Measurements from ENCODE around the gene RAP1GDS1.
"Not testable (repeated sequence)": the region's sequence is repeated elsewhere in the genome, so short reads cannot be mapped to it uniquely, and the experiment has no call there.

The RAP1GDS1 gene

DNA sequence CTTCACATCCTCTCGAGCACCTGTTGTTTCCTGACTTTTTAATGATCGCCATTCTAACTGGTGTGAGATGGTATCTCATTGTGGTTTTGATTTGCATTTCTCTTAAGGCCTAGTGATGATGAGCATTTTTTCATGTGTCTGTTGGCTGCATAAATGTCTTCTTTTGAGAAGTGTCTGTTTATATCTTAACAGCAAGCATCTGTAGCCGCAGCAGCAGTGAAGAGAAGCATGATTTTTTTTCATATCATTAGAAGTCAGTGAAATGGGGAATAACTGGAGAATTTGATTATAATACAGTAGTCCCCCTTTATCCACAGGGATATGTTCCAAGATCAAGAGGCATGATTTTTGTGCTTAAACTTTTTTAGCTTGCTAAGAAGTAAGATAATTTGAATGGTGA, 27.5 kb downstream of the RAP1GDS1 start:
- DNase-seq (ENCODE audit: low read depth in 2 of 2) = not testable (repeated sequence)

DNA sequence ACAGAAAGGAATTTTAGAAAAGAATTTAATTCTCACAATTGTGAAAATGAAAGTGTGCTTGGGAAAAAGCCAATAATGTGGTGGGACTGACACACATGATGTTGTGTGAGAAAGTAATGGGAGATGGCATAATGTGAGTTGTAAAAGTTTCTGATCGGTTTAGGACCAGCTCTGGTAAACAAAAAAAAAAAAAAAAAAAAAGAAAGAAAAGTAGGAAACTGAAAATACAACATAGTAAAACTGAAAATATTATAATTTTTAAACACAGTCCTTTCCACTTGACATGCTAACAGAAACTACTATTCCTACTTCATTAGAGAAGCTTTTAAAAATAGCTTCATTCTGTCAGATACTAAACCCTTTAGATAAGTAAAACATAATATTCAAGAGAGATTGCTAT, 28.2 kb downstream of the RAP1GDS1 start:
- DNase-seq (ENCODE audit: low read depth in 2 of 2) = no peak

DNA sequence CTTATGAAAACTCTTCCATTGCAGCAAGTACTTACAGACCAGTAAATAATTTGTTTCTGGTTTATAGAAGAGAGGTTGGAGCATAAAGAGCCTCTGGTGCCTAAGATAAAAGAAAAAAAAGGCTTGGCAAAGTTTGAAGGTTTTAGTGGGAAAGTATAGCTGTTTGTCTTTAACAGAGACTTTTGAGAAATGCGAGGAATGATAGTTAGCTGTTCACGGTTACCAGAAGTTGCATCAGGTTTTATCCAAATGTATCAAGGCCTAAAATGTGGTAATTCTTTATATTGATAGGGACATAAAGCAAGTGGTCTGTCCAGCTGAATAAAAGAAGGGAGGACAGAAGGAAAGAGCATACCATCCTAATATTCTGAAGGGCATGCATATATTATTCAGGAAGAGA, 29.3 kb downstream of the RAP1GDS1 start:
- no peak for DNase-seq (ENCODE audit: low read depth in 2 of 2)

DNA sequence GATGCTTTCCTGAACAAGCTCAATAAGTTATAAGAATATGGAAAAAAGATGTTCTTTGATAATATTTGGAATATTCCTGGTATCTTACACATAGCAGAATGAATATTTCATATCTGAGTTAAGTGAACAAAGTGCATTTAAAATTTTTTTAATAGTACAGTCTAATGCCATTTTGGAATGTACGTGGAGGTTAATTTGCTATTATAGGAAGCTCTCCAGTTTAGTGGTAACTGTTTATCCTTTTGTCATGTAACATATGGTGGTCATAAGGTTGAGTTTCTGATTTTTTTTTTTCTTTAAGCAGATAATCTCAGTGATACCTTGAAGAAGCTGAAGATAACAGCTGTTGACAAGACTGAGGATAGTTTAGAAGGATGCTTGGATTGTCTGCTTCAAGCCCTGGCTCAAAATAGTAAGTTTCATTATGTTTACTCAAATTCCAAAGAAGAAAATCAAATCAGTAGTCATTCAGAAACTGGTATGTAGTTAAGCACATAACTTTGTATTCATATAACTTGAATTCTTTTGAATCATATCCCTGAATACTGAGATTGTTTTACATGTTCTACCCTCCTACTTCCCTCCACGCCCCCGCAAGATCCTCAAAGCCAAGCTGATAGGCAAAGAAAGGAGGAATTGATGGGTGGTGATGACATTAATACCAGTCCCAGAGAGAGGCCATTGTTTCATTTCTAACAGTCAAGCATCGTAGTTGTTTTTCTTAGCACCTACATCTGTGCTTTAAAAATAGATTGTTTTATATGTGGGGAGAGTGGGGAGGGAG, 32.1 kb downstream of the RAP1GDS1 start:
- DNase-seq (ENCODE audit: low read depth in 2 of 2) = no peak

DNA sequence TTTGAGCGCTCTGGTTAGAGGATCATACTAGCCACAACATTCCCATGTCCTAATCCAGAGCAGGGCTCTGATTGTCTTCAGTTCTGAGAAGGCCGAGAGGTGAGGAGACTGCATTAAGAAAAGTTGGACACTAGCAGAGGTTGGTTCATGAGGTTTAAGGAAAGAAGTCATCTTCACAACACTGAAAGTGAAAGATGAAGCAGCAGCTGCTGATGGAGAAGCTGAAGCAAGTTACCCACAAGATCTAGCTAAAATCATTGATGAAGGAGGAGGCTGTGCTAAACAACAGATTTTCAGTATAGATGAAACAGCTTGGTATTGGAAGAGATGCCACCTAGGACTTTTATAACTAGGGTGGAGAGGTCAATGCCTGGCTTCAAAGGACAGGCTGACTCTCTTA, 36.8 kb downstream of the RAP1GDS1 start:
- no peak for DNase-seq (ENCODE audit: low read depth in 2 of 2)

DNA sequence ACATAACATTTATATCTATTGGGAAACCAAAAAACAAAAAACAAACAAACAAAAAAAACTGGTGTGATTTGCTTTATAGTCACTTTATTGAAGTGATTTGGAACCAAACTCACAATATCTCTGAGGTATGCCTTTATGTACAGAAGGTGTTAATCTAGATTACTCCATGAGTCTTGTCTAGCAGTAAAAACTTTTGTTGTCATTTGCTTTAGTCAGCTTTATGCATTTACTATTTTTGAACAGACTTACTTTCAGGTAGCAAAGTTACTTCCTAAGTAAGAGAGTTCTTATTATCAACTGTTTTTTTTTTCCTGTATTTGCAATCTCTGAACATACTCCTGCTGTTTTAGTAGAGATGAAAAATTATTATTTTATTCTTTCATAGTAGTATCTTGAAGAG, 39.5 kb downstream of the RAP1GDS1 start:
- DNase-seq (ENCODE audit: low read depth in 2 of 2) = no peak

DNA sequence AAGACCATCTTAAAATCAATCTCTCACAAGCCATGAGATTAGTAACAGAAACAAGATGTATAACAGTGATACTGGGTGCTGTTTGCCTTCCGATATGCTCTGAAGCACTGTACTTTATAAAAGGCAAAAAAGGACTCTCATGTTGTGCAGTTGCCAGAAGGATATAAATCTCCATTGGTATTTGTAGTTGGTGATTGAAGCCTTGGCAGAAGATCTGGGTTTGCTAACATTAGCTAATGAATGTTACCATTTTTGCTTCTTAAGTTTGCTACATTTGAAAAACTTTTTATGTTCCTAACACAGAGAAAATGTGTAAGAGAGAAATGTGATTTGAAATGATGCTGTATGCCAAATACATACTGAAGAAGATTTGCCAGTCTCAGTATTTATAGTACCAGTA, 44.4 kb downstream of the RAP1GDS1 start:
- no peak for DNase-seq (ENCODE audit: low read depth in 2 of 2)

DNA sequence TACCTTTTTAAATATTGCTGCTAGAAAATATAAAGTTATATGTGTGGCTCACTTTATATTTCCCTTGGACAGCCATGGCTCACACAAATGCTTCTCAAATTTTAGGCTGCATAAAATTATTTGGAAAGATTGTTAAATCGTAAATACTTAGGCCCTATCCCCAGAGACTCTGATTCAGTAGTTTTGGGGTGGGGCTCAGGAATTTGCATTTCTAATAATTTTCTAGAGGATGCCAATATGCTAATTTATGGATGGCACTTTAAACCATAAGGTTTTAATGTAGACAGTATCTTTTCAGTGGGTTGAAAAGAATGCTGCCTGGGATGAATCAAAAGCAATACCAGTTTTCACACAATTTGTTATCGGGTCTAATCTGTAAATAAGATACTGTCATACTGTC, 49.7 kb downstream of the RAP1GDS1 start:
- no peak for DNase-seq (ENCODE audit: low read depth in 2 of 2)

DNA sequence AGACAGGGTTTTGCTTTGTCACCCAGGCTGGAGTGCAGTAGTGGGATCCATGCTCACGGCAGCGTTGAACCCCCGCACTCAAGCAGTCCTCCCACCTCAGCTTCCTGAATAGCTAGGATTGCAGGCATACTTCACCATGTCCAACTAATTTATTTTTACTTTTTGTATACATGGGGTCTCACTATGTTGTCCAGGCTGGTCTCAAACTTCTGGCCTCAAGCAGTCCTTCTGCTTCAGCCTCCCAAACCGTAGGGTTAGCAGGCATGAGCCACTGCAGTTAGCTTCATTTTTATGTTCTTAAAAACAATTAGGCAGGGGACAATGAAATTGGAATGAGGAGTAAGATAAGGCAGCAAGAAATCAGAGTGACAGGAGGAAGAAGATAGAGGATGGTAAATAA, 50.5 kb downstream of the RAP1GDS1 start:
- no peak for DNase-seq (ENCODE audit: low read depth in 2 of 2)

DNA sequence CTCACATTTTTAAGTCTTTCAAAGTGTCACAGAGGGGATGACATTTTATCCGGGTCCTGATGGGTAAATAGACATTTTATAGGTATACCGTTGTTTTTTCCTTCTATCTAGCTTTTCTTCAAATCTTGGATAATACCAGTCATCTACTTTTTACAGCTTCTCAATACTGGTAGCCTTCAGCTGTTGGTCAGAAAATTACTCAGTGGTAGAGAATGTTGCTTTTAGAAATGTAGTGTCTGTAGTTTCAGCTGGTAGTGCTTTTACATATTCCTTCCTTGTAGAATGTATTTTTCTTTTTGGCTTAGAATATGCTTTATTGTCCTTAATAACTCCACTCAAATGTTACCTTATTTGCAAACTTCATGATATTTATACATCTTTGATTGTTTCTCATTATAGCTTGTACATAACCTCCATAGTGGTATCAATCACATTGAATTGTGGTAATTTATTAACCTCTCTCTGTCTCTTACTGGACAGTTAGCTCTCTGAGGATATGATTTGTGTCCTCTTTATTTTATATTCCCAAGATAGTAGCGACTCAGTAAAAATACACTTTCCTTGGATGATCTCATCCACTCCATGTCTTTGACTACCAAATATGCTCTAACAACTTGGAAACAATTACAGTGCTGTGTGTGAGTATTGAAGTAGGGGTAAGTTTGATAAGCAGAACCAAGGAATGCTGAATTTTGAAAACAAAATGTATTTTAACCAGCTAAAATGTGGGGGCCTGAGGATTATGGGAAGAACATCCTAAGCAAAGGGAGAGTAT, 53.8 kb downstream of the RAP1GDS1 start:
- DNase-seq (ENCODE audit: low read depth in 2 of 2) = no peak

DNA sequence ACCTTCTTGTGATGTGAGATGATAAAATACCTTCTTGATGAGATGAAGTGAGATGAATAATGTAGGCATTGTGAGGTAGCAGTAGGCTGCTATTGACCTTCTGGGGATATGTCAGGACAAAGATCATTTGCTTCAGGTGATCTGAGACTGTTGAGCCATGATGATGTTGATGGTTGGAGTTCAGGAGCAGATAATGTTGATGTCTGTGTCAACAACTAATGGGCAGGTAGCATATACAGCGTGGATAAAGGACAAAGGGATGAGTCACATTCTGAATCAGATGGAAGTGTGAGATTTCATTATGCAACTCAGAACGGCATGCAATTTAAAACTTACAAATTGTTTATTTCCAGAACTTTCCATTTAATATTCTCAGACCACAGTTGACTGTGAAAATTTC, 57.3 kb downstream of the RAP1GDS1 start:
- DNase-seq (ENCODE audit: low read depth in 2 of 2) = no peak

DNA sequence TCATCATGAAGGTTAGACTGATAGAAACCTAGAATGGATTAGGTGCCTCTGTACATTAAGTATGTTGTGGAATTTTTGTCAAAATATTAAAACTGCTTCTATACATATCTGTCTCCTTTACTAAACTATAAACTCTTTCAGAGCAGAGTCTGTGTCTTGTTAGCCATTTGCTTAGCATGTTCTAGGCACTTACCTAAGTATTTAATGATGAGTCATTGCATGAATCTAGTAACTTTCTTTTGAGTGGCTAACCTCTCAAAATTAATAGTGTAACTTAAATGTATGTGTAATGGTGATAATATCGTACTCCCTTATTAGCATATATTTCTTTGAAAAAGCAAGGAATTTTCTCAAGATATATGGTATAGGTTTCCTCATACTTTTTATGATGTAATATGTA, 57.8 kb downstream of the RAP1GDS1 start:
- DNase-seq (ENCODE audit: low read depth in 2 of 2) = no peak

DNA sequence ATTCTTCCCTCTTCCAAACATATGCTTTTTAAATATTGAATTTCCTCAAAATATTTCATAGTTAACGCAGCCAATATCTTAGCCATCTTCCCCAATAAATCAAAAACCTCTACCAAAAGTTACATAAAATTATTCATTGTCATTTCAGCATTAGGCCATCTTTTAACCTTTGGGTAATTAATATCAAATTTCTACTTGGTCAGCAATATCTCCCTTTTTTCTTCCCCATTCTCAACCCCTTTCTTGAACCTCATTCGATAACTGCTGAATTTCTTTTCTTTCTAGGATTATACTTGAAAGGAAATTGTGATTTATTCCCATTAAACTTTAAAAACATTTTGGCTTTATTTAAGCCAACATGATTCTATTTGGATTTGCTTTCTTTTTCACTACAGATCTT, 65.0 kb downstream of the RAP1GDS1 start:
- no peak for DNase-seq (ENCODE audit: low read depth in 2 of 2)

DNA sequence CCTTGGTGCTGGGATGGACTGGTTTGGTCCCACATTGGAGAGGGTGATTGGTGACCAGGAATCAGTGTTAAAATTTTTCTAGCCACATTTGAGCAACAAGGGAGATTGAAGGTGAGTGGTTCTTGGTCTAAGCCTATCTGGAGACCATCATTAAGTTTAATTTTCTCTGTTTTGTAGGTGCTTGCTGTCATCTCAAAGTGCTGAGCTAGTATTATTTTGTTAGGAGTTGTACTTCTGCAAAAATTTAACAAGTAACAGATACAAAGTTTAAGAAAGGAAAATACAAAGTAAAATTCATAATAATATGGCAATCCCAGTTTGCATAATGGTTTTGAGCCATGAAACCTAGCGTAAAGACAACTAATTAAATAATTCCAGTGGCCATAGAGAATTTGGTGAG, 66.5 kb downstream of the RAP1GDS1 start:
- no peak for DNase-seq (ENCODE audit: low read depth in 2 of 2)

DNA sequence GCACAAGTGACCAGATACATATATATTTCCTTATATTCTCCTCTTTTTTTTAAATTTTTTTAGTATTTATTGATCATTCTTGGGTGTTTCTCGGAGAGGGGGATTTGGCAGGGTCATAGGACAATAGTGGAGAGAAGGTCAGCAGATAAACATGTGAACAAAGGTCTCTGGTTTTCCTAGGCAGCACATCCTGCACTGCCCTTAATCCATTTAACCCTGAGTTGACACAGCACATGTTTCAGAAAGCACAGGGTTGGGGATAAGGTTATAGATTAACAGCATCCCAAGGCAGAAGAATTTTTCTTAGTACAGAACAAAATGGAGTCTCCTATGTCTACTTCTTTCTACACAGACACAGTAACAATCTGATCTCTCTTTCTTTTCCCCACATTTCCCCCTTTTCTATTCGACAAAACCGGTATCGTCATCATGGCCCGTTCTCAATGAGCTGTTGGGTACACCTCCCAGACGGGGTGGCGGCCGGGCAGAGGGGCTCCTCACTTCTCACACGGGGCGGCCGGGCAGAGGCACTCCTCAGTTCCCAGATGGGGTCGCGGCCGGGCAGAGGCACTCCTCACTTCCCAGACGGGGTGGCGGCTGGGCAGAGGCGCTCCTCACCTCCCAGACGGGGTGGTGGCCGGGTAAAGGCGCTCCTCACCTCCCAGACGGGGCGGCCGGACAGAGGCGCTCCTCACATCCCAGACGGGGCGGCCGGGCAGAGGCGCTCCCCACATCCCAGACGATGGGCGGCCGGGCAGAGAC, 68.9 kb downstream of the RAP1GDS1 start:
- DNase-seq (ENCODE audit: low read depth in 2 of 2) = not testable (repeated sequence)

DNA sequence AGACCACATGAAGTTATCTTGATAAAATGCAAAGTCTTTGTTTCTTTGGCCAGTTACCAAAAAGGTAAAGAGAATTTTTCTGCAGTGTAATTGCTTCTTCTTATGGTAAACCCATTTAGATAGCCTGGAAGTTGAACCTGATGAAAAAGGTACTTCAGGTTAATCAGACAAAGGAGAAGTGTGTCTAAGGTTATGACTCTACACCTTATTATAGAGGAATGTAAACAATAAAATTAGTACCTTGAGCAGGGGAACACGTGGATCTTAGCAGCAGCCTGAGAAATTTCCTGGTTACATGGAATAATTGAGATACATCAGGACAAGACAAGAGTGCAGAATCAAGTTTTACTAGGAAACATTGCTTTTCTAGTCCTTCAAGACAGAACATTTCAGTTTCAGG, 70.8 kb downstream of the RAP1GDS1 start:
- DNase-seq (ENCODE audit: low read depth in 2 of 2) = no peak

DNA sequence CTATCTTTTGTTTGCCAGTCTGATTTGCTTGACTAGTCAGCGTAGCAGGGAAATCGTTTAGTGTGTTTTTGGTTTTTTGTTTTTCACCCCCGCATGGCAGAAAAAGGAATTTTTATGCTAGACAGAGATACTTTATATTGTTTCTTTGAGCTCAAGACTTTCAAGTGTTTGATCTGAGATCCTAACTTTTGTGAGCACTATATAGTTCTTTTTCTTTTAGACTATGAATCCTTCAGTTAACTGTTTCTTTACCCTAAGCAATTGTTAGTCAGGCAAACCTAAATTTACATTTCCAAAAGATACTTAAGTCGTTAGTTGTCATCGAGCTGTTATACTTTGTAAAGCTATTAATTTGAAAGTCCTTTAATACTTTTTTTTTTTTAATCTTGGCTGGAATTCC, 73.3 kb downstream of the RAP1GDS1 start:
- DNase-seq (ENCODE audit: low read depth in 2 of 2) = no peak

DNA sequence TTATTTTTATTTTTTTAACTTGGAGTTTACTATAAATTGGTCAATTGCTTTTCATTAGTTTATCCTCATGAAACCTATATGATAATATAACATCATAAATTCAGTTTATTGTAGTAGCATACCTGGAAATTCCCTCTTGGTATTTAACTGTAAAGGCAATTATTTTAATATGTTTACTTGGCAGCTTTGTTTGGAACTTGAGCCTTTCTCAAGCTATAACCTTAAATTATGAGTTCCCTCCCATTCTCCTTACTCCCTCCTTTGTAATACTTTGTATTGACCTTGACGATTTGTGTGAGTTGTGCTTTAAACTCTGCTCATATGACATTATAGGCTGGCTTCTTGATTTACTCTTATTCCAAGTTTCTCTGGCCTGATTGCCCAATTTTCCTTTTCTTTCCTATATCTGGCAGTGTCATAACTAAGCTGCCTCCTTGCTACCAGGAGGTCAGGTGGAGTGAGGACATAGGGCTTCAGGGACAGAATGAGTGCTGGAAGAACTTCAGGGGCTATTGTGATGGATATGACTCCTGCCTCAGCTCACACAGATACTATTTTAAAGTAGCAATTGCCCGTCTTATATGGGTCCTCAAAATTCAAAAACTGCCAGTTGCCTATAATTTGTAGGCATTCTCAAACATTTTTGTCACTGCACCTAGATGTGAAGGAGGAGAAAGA, 77.7 kb downstream of the RAP1GDS1 start:
- DNase-seq (ENCODE audit: low read depth in 2 of 2) = no peak

DNA sequence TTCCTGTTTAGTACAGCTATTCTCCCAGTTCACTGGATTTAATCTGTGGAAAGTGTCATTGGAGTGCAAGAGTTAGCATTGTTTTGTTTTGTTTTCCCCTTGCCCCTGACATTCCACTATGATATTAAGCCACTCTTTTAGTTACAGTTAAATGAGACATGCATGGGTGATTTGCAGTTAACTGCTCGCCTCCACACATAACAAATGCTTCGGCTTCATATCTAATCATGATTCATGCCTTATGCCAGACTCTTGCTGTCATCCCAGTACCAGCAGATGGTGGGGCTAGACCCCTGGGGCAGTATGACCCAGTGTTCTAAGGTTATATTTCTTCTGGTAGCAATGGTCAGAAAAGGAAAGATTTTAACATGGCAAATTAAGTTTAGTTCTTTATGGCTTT, 80.1 kb downstream of the RAP1GDS1 start:
- DNase-seq (ENCODE audit: low read depth in 2 of 2) = no peak

DNA sequence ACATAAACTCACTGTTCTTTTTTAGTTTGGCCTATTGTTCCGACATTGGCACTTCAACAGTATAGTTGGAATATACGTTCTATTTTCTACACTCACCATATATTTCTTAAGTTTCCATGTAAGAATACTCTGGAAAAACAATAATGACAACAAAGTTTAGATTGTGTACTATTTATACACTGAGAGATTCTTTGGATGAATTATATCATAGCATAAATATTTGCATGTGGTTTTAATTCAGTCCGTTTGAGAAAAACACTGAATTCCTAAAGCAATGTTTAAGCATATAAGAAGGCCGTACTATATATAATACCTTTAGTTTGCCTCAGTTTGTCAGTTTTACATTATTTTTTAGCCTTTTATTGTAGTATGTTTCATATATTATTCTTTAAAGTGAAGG, 82.4 kb downstream of the RAP1GDS1 start:
- no peak for DNase-seq (ENCODE audit: low read depth in 2 of 2)

DNA sequence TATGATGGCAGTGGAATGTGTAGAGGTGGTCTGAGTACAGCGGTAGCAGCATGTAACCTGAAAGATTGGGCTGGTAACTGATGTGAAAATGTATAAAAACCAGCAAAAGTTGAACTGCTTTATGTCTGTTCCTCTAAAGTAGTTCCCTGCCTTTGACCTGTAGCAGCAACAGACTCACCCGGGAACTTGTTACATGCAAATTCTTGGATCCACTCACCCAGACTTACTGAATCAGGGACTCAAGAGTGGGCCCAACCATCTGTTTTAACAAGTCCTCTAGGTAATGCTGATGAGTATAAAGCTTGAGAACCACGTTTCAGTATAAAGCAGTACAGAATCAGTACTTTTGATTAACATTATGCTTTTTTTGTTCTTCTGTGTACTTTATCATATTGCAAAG, 84.7 kb downstream of the RAP1GDS1 start:
- no peak for DNase-seq (ENCODE audit: low read depth in 2 of 2)

DNA sequence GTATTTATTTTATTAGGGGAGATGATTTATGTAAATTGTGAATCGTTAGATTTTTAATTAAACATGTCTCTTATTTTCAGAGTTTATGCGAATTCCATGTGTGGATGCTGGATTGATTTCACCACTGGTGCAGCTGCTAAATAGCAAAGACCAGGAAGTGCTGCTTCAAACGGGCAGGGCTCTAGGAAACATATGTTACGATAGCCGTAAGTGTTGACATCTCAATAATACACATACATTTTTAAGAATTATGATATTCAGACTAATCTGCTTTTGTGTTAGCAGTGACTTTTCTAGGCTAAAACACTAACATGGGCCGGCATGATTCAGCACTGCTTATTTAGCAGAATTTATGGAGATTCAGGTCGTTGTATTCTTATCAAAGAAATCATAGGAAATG, 91.2 kb downstream of the RAP1GDS1 start:
- no peak for DNase-seq (ENCODE audit: low read depth in 2 of 2)

Measured in stimulated activated CD8-positive, alpha-beta memory T cell treated with anti-CD3 and anti-CD28 coated beads, Interleukin-15, amount 100 ng/mL, for 4 hours (primary cell).